Measurements from ENCODE around the gene MAST3. TPM values are rescaled to one million over a fixed set of nuclear protein-coding genes. Genes with fewer than 3 reads are reported as not detected.

MAST3 gene
- total and polyA plus RNA-seq, 2 of the 13 experiments (the other 11 are each of a cell fraction or from before 2014, with no cell fraction given), result 4.1 to 4.6 TPM

- TF ChIP-seq ATF2 (CRISPR knock-in tag; IDR thresholded peaks at IDR 0.05) (no peak; the same call in 1 of the 2 replicates), NR1H2 (CRISPR knock-in tag; IDR thresholded peaks at IDR 0.05; ENCODE audit: borderline replicate concordance, low read depth) (no peak), CBX5 (CRISPR knock-in tag; IDR thresholded peaks at IDR 0.05; ENCODE audit: borderline replicate concordance) (no peak), ZNF446 (CRISPR knock-in tag; IDR thresholded peaks at IDR 0.05) (no peak), NFKB2 (CRISPR knock-in tag; IDR thresholded peaks at IDR 0.05; ENCODE audit: borderline replicate concordance) (no peak), ZBTB43 (CRISPR knock-in tag; conservative IDR thresholded peaks at IDR 0.05) (0 out of 2 replicates have a peak, but pooled peaks have one; percentile 30), U2AF1 (optimal IDR thresholded peaks at IDR 0.05; ENCODE audit: low read depth, low read length) (no peak), BRF2 (CRISPR knock-in tag; IDR thresholded peaks at IDR 0.05) (no peak), PAWR (CRISPR knock-in tag; IDR thresholded peaks at IDR 0.05; ENCODE audit: borderline replicate concordance) (no peak), NFE2L1 (CRISPR knock-in tag; IDR thresholded peaks at IDR 0.05; ENCODE audit: borderline replicate concordance) (no peak), KDM2A (CRISPR knock-in tag; IDR thresholded peaks at IDR 0.05; ENCODE audit: borderline replicate concordance, low read depth) (peak; percentile 76; the same call in 1 of the 2 replicates)
- TF ChIP-seq, protein P1, sequence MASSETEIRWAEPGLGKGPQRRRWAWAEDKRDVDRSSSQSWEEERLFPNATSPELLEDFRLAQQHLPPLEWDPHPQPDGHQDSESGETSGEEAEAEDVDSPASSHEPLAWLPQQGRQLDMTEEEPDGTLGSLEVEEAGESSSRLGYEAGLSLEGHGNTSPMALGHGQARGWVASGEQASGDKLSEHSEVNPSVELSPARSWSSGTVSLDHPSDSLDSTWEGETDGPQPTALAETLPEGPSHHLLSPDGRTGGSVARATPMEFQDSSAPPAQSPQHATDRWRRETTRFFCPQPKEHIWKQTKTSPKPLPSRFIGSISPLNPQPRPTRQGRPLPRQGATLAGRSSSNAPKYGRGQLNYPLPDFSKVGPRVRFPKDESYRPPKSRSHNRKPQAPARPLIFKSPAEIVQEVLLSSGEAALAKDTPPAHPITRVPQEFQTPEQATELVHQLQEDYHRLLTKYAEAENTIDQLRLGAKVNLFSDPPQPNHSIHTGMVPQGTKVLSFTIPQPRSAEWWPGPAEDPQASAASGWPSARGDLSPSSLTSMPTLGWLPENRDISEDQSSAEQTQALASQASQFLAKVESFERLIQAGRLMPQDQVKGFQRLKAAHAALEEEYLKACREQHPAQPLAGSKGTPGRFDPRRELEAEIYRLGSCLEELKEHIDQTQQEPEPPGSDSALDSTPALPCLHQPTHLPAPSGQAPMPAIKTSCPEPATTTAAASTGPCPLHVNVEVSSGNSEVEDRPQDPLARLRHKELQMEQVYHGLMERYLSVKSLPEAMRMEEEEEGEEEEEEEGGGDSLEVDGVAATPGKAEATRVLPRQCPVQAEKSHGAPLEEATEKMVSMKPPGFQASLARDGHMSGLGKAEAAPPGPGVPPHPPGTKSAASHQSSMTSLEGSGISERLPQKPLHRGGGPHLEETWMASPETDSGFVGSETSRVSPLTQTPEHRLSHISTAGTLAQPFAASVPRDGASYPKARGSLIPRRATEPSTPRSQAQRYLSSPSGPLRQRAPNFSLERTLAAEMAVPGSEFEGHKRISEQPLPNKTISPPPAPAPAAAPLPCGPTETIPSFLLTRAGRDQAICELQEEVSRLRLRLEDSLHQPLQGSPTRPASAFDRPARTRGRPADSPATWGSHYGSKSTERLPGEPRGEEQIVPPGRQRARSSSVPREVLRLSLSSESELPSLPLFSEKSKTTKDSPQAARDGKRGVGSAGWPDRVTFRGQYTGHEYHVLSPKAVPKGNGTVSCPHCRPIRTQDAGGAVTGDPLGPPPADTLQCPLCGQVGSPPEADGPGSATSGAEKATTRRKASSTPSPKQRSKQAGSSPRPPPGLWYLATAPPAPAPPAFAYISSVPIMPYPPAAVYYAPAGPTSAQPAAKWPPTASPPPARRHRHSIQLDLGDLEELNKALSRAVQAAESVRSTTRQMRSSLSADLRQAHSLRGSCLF (CRISPR knock-in tag; IDR thresholded peaks at IDR 0.05; ENCODE audit: borderline replicate concordance), result no peak
- TF ChIP-seq, protein P2, sequence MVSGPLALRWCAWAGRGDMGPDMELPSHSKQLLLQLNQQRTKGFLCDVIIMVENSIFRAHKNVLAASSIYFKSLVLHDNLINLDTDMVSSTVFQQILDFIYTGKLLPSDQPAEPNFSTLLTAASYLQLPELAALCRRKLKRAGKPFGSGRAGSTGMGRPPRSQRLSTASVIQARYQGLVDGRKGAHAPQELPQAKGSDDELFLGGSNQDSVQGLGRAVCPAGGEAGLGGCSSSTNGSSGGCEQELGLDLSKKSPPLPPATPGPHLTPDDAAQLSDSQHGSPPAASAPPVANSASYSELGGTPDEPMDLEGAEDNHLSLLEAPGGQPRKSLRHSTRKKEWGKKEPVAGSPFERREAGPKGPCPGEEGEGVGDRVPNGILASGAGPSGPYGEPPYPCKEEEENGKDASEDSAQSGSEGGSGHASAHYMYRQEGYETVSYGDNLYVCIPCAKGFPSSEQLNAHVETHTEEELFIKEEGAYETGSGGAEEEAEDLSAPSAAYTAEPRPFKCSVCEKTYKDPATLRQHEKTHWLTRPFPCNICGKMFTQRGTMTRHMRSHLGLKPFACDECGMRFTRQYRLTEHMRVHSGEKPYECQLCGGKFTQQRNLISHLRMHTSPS (CRISPR knock-in tag; IDR thresholded peaks at IDR 0.05; ENCODE audit: low read depth), result no peak
- TF ChIP-seq, protein P3, sequence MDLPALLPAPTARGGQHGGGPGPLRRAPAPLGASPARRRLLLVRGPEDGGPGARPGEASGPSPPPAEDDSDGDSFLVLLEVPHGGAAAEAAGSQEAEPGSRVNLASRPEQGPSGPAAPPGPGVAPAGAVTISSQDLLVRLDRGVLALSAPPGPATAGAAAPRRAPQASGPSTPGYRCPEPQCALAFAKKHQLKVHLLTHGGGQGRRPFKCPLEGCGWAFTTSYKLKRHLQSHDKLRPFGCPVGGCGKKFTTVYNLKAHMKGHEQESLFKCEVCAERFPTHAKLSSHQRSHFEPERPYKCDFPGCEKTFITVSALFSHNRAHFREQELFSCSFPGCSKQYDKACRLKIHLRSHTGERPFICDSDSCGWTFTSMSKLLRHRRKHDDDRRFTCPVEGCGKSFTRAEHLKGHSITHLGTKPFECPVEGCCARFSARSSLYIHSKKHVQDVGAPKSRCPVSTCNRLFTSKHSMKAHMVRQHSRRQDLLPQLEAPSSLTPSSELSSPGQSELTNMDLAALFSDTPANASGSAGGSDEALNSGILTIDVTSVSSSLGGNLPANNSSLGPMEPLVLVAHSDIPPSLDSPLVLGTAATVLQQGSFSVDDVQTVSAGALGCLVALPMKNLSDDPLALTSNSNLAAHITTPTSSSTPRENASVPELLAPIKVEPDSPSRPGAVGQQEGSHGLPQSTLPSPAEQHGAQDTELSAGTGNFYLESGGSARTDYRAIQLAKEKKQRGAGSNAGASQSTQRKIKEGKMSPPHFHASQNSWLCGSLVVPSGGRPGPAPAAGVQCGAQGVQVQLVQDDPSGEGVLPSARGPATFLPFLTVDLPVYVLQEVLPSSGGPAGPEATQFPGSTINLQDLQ (CRISPR knock-in tag; IDR thresholded peaks at IDR 0.05), result no peak
Measured at GRCh38 chr19:18192673-18193387, 95.3 kb downstream of the MAST3 start, which contains the start of gene MPV17L2 (continued).

Data from HepG2 (cell line).